Upper lobe of left lung (tissue), 4 donors: Measurements from ENCODE around the gene CARD9.

Experiments
- CTCF ChIP-seq, 6 experiments: fragments of 450-650 bp in 4 of 6; fragments of 200-600 bp in 2 of 6; sonication (generic) in 2 of 6; IDR thresholded peaks; one replicate each; pipeline ENCODE4 v1.5.1; 2016 to 2019; ENCODE audit warnings: antibody characterized with exemption in 6 of 6
- POLR2A ChIP-seq, 4 donors: fragments of 450-650 bp; IDR thresholded peaks; one replicate each; pipeline ENCODE4 v1.5.1; 2016 to 2017; ENCODE audit warnings: antibody characterized with exemption in 4 of 4, mild to moderate bottlenecking in 2 of 4

- TF ChIP-seq CTCF (IDR thresholded peaks at IDR 0.05) (peak in 1 of 6 experiments; percentile 7), POLR2A (IDR thresholded peaks at IDR 0.05) (no peak)
These were observed 48.8 kb downstream of the CARD9 start for GRCh38 chr9:136324501-136325300.
